ENCODE data around the gene TJP2. TPM values are rescaled to one million over a fixed set of nuclear protein-coding genes. Genes with fewer than 3 reads are reported as not detected.
A peak's percentile ranks its signal among the peaks of the same experiment; 100 is the strongest.

TJP2 gene
- total and polyA plus RNA-seq, 2 of the 4 experiments (the other 2 are of a cell fraction): 38.3 to 49.3 TPM

GRCh38 chr9:69258551-69258950 lies 84.5 kb downstream of the TJP2 start:
- Histone ChIP-seq H2BK5ac (ENCODE audit: low read depth, low read length, poor library complexity, severe bottlenecking) (no peak overlapping the region), H3K27ac (ENCODE audit: insufficient read depth, low read length) (no peak overlapping the region), H4K8ac (ENCODE audit: low read depth in 2 of 2, low read length in 2 of 2) (no peak overlapping the region), H4K91ac (ENCODE audit: insufficient read depth, low read depth, low read length) (no peak overlapping the region), H3K56ac (ENCODE audit: extremely low read depth, insufficient read depth, low read length) (no peak overlapping the region), H3K9me3 (ENCODE audit: control insufficient read depth, insufficient read depth, low read length) (no peaks in the 10 kb centered on the region), H3K27me3 (ENCODE audit: control insufficient read depth, insufficient read depth, low read length) (no peaks in the 10 kb centered on the region), H3K4me3 (ENCODE audit: insufficient read depth, low read depth, low read length) (no peak overlapping the region), H4K5ac (ENCODE audit: low read depth, low read length) (no peak overlapping the region), H3K23ac (ENCODE audit: low read depth, low read length) (no peak overlapping the region), H3K79me1 (ENCODE audit: low read depth in 1 of 2, low read length in 2 of 2) (no peaks in the 10 kb centered on the region), H3K9ac (ENCODE audit: low read depth, low read length) (no peak overlapping the region), H3K9me1 (ENCODE audit: insufficient read depth, low read length) (0 out of 2 replicates have a peak, but pooled peaks cover 2% of the 10 kb centered on the region), H4K20me1 (ENCODE audit: insufficient read depth, low read length) (no peaks in the 10 kb centered on the region), H2AK9ac (replicated peaks; ENCODE audit: low read depth, low read length, poor library complexity) (no peak overlapping the region), H3K4me1 (ENCODE audit: control insufficient read depth, insufficient read depth, low read length) (no peaks in the 10 kb centered on the region), H2AFZ (replicated peaks; ENCODE audit: low read length, poor library complexity) (no peak overlapping the region), H3K4me2 (ENCODE audit: low read depth, low read length) (no peak overlapping the region), H3K18ac (ENCODE audit: low read depth, low read length) (no peak overlapping the region), H2BK120ac (ENCODE audit: low read depth, low read length) (no peak overlapping the region), H3K4ac (ENCODE audit: low read depth, low read length) (no peak overlapping the region), H2AK5ac (ENCODE audit: low read depth, low read length) (no peak overlapping the region), H3K14ac (replicated peaks; ENCODE audit: low read depth, low read length) (peak overlapping the region; percentile 59; the same call in 1 of the 2 replicates), H3K36me3 (ENCODE audit: control insufficient read depth, insufficient read depth, low read length) (peaks cover 10% of the 10 kb centered on the region), H2BK15ac (ENCODE audit: low read depth, low read length) (no peak overlapping the region), H2BK20ac (ENCODE audit: low read depth, low read length) (no peak overlapping the region)
- ChIA-PET CTCF (interaction anchor here (0.6 kb wide), 1 partner anchor 311 kb away, joined by 4 read pairs; no protein-coding TSS in a partner anchor), POLR2A (ENCODE audit: unreplicated experiment) (interaction anchor here (0.6 kb wide), 1 partner anchor 569 kb away, joined by 6 read pairs; no protein-coding TSS in a partner anchor)
- BruUV-seq (replicated peaks): no TSS peak
- dilution Hi-C loops (cut with HindIII; ENCODE audit: low sequenced_read_pairs, unreplicated experiment) (no loop called here), intact Hi-C loops (cut with micrococcal nuclease) (no loop called here), in situ Hi-C loops (cut with MboI; ENCODE audit: low sequenced_read_pairs) (loop anchor here (25.0 kb wide), 1 partner anchor 104 kb away; no protein-coding TSS in a partner anchor)
- TF ChIP-seq RFX5 (IDR thresholded peaks at IDR 0.05; ENCODE audit: low read depth, low read length): no peak
- TF ChIP-seq CEBPB (IDR thresholded peaks at IDR 0.05; ENCODE audit: low read depth, low read length): no peak
- no peak for TF ChIP-seq ELK1 (IDR thresholded peaks at IDR 0.05; ENCODE audit: borderline replicate concordance, low read depth, low read length)
- TF ChIP-seq RAD21 (IDR thresholded peaks at IDR 0.05; ENCODE audit: low read length): no peak
- TF ChIP-seq MAFK (IDR thresholded peaks at IDR 0.05; ENCODE audit: low read depth, low read length): no peak
- TF ChIP-seq MAZ (IDR thresholded peaks at IDR 0.05; ENCODE audit: borderline replicate concordance, low read depth, low read length): no peak
- TF ChIP-seq POLR2A (IDR thresholded peaks at IDR 0.05; ENCODE audit: low read depth, low read length): no peak
- TF ChIP-seq CTCF (conservative IDR thresholded peaks at IDR 0.05; ENCODE audit: low read depth, low read length): no peak
- TF ChIP-seq USF2 (IDR thresholded peaks at IDR 0.05; ENCODE audit: low read depth, low read length): no peak
- TF ChIP-seq NFE2L2 (IDR thresholded peaks at IDR 0.05; ENCODE audit: low read depth, low read length): no peak
- TF ChIP-seq FOS (IDR thresholded peaks at IDR 0.05; ENCODE audit: low read depth, low read length): no peak
- no peak for TF ChIP-seq MXI1 (IDR thresholded peaks at IDR 0.05; ENCODE audit: borderline replicate concordance, low read depth, low read length)
- no peak for TF ChIP-seq CHD1 (IDR thresholded peaks at IDR 0.05; ENCODE audit: low read depth, low read length)
- TF ChIP-seq SMC3 (IDR thresholded peaks at IDR 0.05; ENCODE audit: low read depth, low read length): no peak
- no peak for TF ChIP-seq BHLHE40 (IDR thresholded peaks at IDR 0.05; ENCODE audit: low read depth, low read length)
- ATAC-seq (ENCODE audit: low read depth) (no peak), DNase-seq (no peak)
- 100% methylated on average over 4 of the region's 5 CpGs; no CpG with 5 or more reads in 1 of the 2 experiments for WGBS, 2 experiments (ENCODE audit: extremely low coverage in 2 of 2, insufficient read length in 1 of 2)
